ENCODE measurements around the gene HAP1. TPM values are rescaled to one million over a fixed set of nuclear protein-coding genes. Genes with fewer than 3 reads are reported as not detected.
A peak's percentile ranks its signal among the peaks of the same experiment; 100 is the strongest.
"Not testable (repeated sequence)": the region's sequence is repeated elsewhere in the genome, so short reads cannot be mapped to it uniquely, and the experiment has no call there.

The HAP1 gene
- total and polyA plus RNA-seq, 2 experiments from 2014 or later = not detected

DNA sequence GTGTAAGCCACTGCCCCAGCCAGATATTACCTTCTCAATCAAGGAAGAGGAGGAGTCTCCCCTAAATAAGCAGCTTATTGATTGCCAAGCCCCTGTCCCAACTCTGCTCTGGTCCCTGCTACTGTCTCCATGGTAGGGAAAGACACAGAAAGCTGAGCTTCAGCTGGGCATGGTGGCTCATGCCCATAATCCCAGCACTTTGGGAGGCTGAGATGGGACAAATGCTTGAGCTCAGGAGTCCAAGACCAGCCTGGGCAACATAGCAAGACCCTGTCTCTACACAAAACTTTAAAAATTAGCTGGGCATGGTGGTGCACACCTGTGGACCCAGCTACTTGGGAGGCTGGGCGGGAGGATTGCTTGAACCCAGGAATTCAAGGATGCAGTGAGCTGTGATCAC is 45.5 kb upstream of the HAP1 start:
- DNase-seq = no peak
- no peak overlapping the region for H3K4me2 ChIP-seq (ENCODE audit: unreplicated experiment)
- in situ Hi-C loops (cut with MboI) = no loop called here
- no peaks in the 10 kb centered on the region for H3K9me3 ChIP-seq (ENCODE audit: low read depth)
- H3K27me3 ChIP-seq (replicated peaks; ENCODE audit: insufficient read depth) = no peaks in the 10 kb centered on the region
- no peak overlapping the region for H2AFZ ChIP-seq
- H3K9me2 ChIP-seq (ENCODE audit: insufficient read depth) = no peaks in the 10 kb centered on the region
- no peaks in the 10 kb centered on the region for H3K79me2 ChIP-seq (ENCODE audit: insufficient read depth)
- no peak overlapping the region for H3K9ac ChIP-seq
- H3K36me3 ChIP-seq (ENCODE audit: low read depth) = no peaks in the 10 kb centered on the region
- H3K27ac ChIP-seq = no peak overlapping the region
- H3K4me1 ChIP-seq (ENCODE audit: insufficient read depth) = peaks cover 7% of the 10 kb centered on the region; the same call in 1 of the 2 replicates
- WGBS, 2 experiments (ENCODE audit: low coverage in 1 of 2, low lambda C conversion rate in 2 of 2, missing lambda C conversion rate in 2 of 2) = 71 to 83% methylated on average over 1 of the region's 1 CpG
- no peak overlapping the region for H3K4me3 ChIP-seq
- no peaks in the 10 kb centered on the region for H3F3A ChIP-seq (ENCODE audit: insufficient read depth)
- no peaks in the 10 kb centered on the region for H4K20me1 ChIP-seq (ENCODE audit: insufficient read depth)
- TF ChIP-seq EZH2 (IDR thresholded peaks at IDR 0.05; ENCODE audit: insufficient read depth, poor library complexity, severe bottlenecking) (no peak), EZH2phosphoT487 (IDR thresholded peaks at IDR 0.05; ENCODE audit: insufficient read depth, low read depth) (no peak)

GRCh38 chr17:41777574-41778188 is 43.2 kb upstream of the HAP1 start:
- H3K27ac ChIP-seq = no peak overlapping the region
- H3K4me2 ChIP-seq (ENCODE audit: unreplicated experiment) = no peak overlapping the region
- peak; percentile 56 for DNase-seq
- H3K4me1 ChIP-seq (ENCODE audit: insufficient read depth) = peaks cover 7% of the 10 kb centered on the region; the same call in 1 of the 2 replicates
- in situ Hi-C loops (cut with MboI) = no loop called here
- no peaks in the 10 kb centered on the region for H3K27me3 ChIP-seq (replicated peaks; ENCODE audit: insufficient read depth)
- H3K4me3 ChIP-seq = no peak overlapping the region
- no peaks in the 10 kb centered on the region for H3K36me3 ChIP-seq (ENCODE audit: low read depth)
- TF ChIP-seq EZH2phosphoT487 (IDR thresholded peaks at IDR 0.05; ENCODE audit: insufficient read depth, low read depth) (no peak), EZH2 (IDR thresholded peaks at IDR 0.05; ENCODE audit: insufficient read depth, poor library complexity, severe bottlenecking) (no peak)
- H3K9me2 ChIP-seq (ENCODE audit: insufficient read depth) = no peaks in the 10 kb centered on the region
- no peaks in the 10 kb centered on the region for H3K79me2 ChIP-seq (ENCODE audit: insufficient read depth)
- H4K20me1 ChIP-seq (ENCODE audit: insufficient read depth) = no peaks in the 10 kb centered on the region
- 44 to 51% methylated on average over 12 of the region's 12 CpGs for WGBS, 2 experiments (ENCODE audit: low coverage in 1 of 2, low lambda C conversion rate in 2 of 2, missing lambda C conversion rate in 2 of 2)
- H2AFZ ChIP-seq = peak overlapping the region; percentile 47
- H3K9ac ChIP-seq = peak overlapping the region; percentile 1; the same call in 1 of the 2 replicates
- no peaks in the 10 kb centered on the region for H3F3A ChIP-seq (ENCODE audit: insufficient read depth)
- H3K9me3 ChIP-seq (ENCODE audit: low read depth) = no peaks in the 10 kb centered on the region

DNA sequence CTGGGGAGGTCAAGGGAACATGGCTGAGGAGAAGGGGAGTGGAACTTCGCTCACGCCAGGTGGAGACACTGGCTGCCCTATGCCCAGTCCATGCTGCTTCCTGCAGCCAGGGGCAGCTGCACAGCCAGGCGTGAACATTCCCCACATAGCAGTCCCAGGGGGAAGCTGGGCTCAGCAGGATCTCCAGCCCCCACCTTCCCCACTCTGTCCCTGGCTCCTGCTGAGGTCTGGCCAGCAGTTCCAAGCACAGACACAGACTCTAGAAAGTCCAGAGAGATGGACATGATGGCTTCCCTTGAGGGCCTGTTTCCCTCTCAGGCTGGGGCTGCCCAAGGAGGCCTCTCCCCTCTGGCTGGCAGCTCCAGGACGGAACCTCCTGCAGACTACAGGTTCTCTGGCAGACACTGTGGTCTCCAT is 42.7 kb upstream of the HAP1 start:
- H3K9me2 ChIP-seq (ENCODE audit: insufficient read depth) = no peaks in the 10 kb centered on the region
- no peak overlapping the region for H3K4me2 ChIP-seq (ENCODE audit: unreplicated experiment)
- H3K9me3 ChIP-seq (ENCODE audit: low read depth) = no peaks in the 10 kb centered on the region
- no peaks in the 10 kb centered on the region for H3K36me3 ChIP-seq (ENCODE audit: low read depth)
- H3K27me3 ChIP-seq (replicated peaks; ENCODE audit: insufficient read depth) = no peaks in the 10 kb centered on the region
- TF ChIP-seq EZH2phosphoT487 (IDR thresholded peaks at IDR 0.05; ENCODE audit: insufficient read depth, low read depth) = no peak
- H3F3A ChIP-seq (ENCODE audit: insufficient read depth) = no peaks in the 10 kb centered on the region
- no peaks in the 10 kb centered on the region for H4K20me1 ChIP-seq (ENCODE audit: insufficient read depth)
- H3K9ac ChIP-seq = peak overlapping the region; percentile 1; the same call in 1 of the 2 replicates
- peaks cover 7% of the 10 kb centered on the region; the same call in 1 of the 2 replicates for H3K4me1 ChIP-seq (ENCODE audit: insufficient read depth)
- WGBS, 2 experiments (ENCODE audit: low coverage in 1 of 2, low lambda C conversion rate in 2 of 2, missing lambda C conversion rate in 2 of 2) = 85 to 88% methylated on average over 4 of the region's 4 CpGs
- no peak overlapping the region for H3K4me3 ChIP-seq
- in situ Hi-C loops (cut with MboI) = no loop called here
- H3K27ac ChIP-seq = no peak overlapping the region
- DNase-seq = peak; percentile 10
- peak overlapping the region; percentile 47 for H2AFZ ChIP-seq
- H3K79me2 ChIP-seq (ENCODE audit: insufficient read depth) = no peaks in the 10 kb centered on the region

DNA sequence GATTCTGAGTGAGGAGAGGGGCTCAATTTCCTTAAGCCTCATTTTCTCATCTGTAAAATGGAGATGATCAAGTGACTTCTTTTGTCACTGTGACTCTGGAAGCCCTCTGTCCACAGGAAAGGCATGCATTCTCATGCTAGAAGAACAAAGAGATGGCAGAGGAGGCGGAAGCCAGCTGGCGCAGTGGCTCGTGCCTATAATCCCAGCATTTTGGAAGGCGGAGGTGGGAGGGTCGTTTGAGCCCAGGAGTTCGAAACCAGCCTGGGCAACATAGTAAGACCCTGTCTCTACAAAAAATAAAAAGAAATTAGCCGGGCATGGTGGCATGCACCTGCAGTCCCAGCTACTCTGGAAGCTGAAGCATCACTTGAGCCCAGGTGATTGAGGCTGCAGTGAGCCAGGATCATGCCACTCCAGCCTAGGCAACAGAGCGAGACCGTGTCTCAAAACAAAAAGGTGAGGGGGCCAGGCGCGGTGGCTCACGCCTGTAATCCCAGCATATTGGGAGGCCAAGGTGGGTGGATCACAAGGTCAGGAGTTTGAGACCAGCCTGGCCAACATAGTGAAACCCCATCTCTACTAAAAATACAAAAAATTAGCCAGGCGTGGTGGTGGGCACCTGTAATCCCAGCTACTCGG is 41.9 kb upstream of the HAP1 start:
- H3K9me3 ChIP-seq (ENCODE audit: low read depth); H3K27ac ChIP-seq; H3K4me2 ChIP-seq (ENCODE audit: unreplicated experiment); H3K4me3 ChIP-seq; H4K20me1 ChIP-seq (ENCODE audit: insufficient read depth); H3K36me3 ChIP-seq (ENCODE audit: low read depth); H3F3A ChIP-seq (ENCODE audit: insufficient read depth); H3K9ac ChIP-seq; H3K79me2 ChIP-seq (ENCODE audit: insufficient read depth); in situ Hi-C loops (cut with MboI); H3K27me3 ChIP-seq (replicated peaks; ENCODE audit: insufficient read depth); H3K4me1 ChIP-seq (ENCODE audit: insufficient read depth); DNase-seq; H3K9me2 ChIP-seq (ENCODE audit: insufficient read depth); H2AFZ ChIP-seq: not testable (repeated sequence)
- 77 to 82% methylated on average over 14 of the region's 14 CpGs for WGBS, 2 experiments (ENCODE audit: low coverage in 1 of 2, low lambda C conversion rate in 2 of 2, missing lambda C conversion rate in 2 of 2)
